Activated T-helper 1 cell treated with anti-CD3 and anti-CD28 coated beads, Interleukin-12 subunit alpha, Interleukin-12 subunit beta, Interleukin-2, Interleukin-4 antibody, amounts not matched to agents 30 ng/mL and 10 ng/mL and 1 ng/mL, durations not matched to agents 14 hours and 24 hours and 36 hours (primary cell): ENCODE results near the gene TOR2A. TPM values are rescaled to one million over a fixed set of nuclear protein-coding genes. Genes with fewer than 3 reads are reported as not detected.
A peak's percentile ranks its signal among the peaks of the same experiment; 100 is the strongest.
"Not testable (repeated sequence)": the region's sequence is repeated elsewhere in the genome, so short reads cannot be mapped to it uniquely, and the experiment has no call there.

Experiments used
- DNase-seq: peaks from one replicate; pipeline ENCODE4 v3.0.0; 2021; ENCODE audit warnings: low spot score
- H3K27ac Mint-ChIP-seq: one replicate; pipeline ENCODE4 v1.8.0; 2021; ENCODE audit warnings: mild to moderate bottlenecking, mixed read lengths
- H3K27me3 Mint-ChIP-seq: one replicate; pipeline ENCODE4 v1.8.0; 2022; ENCODE audit warnings: mild to moderate bottlenecking, moderate library complexity, mixed read lengths; ENCODE audit not compliant: insufficient read depth
- H3K36me3 Mint-ChIP-seq: one replicate; pipeline ENCODE4 v1.8.0; 2021; ENCODE audit warnings: low read depth, mixed read lengths
- H3K4me1 Mint-ChIP-seq: one replicate; pipeline ENCODE4 v1.8.0; 2021; ENCODE audit warnings: low read depth, mixed read lengths
- H3K4me3 Mint-ChIP-seq: one replicate; pipeline ENCODE4 v1.8.0; 2021; ENCODE audit warnings: mild to moderate bottlenecking, moderate library complexity, mixed read lengths
- H3K9me3 Mint-ChIP-seq: one replicate; pipeline ENCODE4 v1.8.0; 2021; ENCODE audit warnings: mixed read lengths
- intact Hi-C: fragments of 100-400 bp; cut with micrococcal nuclease; formaldehyde crosslinking; loops from one replicate; pipeline ENCODE4 v1.15.1; 2024
- total RNA-seq: library from RNA; stranded (reverse); gene quantifications from 2 replicates; pipeline ENCODE4 v1.2.3, GENCODE V29; 2022

TOR2A gene
- total RNA-seq, 1 donor from 2014 or later: 18.9 TPM

DNA sequence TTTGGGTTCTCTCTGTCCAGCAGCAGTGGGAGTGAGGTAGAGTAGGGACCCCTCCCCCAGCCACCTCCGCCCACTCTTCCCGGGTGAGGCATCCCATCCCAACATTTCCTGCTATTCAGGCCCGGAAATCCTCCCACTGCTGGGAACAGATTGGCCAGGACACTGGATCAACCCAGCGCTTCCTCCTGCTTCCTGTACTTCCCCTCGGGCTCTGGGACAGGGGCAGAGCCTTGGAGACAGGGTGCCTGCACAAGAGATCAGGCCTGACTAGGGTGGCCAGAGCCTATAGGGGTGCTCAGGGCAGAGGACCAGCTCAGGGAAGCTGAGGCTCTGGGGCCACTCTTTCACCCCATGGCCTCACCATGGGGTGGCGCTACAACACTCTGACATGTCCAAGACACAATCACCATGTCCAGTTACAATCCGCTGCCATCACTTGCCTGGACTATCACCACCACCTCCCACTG is 28.9 kb upstream of the TOR2A start:
- no peak for DNase-seq
- intact Hi-C loops: no loop called here
- Mint-ChIP-seq H3K4me3 (no peak overlapping the region), H3K36me3 (peaks cover 48% of the 10 kb centered on the region), H3K4me1 (peaks cover 59% of the 10 kb centered on the region), H3K27ac (peak overlapping the region; percentile 79), H3K27me3 (no peaks in the 10 kb centered on the region), H3K9me3 (no peaks in the 10 kb centered on the region)

DNA sequence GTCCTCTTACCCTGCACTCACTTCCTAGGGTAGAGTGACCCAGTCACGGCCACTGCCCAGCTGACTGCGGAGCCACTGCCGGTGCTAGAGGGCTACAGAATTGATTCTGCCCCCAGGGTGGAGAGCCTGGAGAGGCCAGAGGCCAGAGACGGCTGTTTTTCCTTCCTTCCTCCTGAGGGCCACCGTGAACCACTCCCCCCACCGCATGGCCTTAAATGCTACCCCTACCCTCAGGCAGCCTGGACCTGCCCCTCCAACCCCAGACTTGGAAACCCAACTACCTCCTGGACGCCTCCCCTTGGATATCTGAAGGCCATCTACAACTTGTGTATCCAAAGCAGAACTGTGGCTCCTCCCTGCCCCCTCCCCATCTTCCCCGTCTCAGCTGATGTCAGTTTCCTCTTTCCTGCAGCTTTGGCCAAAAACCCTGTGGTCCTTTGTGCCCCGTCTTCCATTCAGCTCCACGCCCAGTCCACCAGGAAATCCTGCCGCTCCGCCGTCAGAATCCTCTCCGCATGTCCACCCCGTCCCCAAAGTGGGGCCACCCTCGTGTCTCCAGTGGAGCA is 27.1 kb upstream of the TOR2A start:
- Mint-ChIP-seq H3K4me3 (no peak overlapping the region), H3K36me3 (peaks cover 46% of the 10 kb centered on the region), H3K4me1 (peaks cover 51% of the 10 kb centered on the region), H3K9me3 (no peaks in the 10 kb centered on the region), H3K27me3 (no peaks in the 10 kb centered on the region), H3K27ac (peak overlapping the region; percentile 58)
- DNase-seq: no peak
- intact Hi-C loops: no loop called here

DNA sequence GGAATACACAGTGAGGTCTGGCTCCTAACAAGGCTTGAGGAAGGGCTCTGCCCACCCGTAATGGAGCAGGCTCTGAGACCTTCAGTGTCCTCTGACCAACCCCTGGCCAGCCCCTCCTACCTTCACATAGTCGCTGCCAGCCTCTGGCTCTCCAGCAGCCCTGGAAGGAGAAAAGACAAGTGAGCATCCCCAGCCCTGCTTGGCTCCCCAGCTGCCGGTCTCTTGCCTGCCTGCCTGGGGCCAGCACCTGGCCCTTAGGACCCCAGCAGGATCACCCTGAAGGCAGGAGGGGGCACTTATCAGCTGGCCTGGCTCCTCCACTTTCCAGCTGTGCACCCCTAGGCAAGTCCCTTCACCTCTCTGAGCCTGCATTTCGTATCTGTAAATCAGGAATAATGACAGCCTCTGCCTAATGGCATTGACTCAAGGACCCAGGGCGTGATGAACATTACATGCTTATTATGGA is 26.4 kb upstream of the TOR2A start:
- Mint-ChIP-seq H3K27ac (no peak overlapping the region), H3K9me3 (no peaks in the 10 kb centered on the region), H3K4me1 (peaks cover 44% of the 10 kb centered on the region), H3K36me3 (peaks cover 41% of the 10 kb centered on the region), H3K27me3 (no peaks in the 10 kb centered on the region), H3K4me3 (no peak overlapping the region)
- DNase-seq: no peak
- intact Hi-C loops: no loop called here

DNA sequence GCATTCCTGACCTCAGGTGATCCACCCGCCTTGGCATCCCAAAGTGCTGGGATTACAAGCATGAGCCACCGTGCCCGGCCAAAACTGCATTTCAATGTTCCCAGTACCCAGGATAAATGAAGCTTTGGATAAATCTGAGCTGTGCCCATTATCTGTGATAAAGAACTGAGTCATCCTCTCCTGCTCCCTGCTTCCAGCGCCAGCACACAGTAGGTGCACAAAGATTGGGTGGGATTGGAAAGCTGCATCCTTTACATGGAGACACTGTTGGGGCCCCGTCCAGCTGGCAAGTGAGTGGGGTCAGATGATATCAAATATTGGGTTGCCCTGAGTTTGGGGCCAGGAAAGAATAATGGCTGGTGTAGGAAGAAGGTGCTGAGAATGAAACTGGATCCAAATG is 26.0 kb upstream of the TOR2A start:
- intact Hi-C loops: no loop called here
- Mint-ChIP-seq H3K4me3 (no peak overlapping the region), H3K27ac (peak overlapping the region; percentile 21)

DNA sequence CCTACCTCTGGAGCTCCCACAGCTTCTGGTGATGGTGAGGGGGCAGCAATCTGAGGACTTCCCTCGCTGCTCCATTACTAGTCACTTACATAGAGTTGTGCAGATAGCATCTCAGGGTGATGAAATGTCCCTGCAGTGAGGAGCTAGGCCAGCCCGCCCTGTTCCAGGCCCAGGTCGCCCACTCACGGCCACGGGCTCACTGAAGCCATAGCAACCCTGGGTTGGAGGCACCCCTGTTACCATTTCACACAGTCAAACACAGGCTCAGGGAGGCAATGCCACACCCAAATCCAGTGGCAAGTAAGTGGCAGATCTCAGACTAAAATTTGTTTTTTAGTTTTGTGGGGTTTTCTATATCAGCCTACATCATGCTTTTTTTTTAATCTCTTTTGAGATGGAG is 23.7 kb upstream of the TOR2A start:
- no peaks in the 10 kb centered on the region for H3K9me3 Mint-ChIP-seq
- H3K4me1 Mint-ChIP-seq: peaks cover 21% of the 10 kb centered on the region
- peak overlapping the region; percentile 41 for H3K27ac Mint-ChIP-seq
- intact Hi-C loops: no loop called here
- no peaks in the 10 kb centered on the region for H3K27me3 Mint-ChIP-seq
- peaks cover 20% of the 10 kb centered on the region for H3K36me3 Mint-ChIP-seq
- no peak overlapping the region for H3K4me3 Mint-ChIP-seq
- no peak for DNase-seq

More for the DNA sequence above, 26.0 kb upstream of the TOR2A start:
- peaks cover 37% of the 10 kb centered on the region for H3K36me3 Mint-ChIP-seq
- no peaks in the 10 kb centered on the region for H3K9me3 Mint-ChIP-seq
- H3K27me3 Mint-ChIP-seq: no peaks in the 10 kb centered on the region
- peaks cover 39% of the 10 kb centered on the region for H3K4me1 Mint-ChIP-seq
- no peak for DNase-seq

DNA sequence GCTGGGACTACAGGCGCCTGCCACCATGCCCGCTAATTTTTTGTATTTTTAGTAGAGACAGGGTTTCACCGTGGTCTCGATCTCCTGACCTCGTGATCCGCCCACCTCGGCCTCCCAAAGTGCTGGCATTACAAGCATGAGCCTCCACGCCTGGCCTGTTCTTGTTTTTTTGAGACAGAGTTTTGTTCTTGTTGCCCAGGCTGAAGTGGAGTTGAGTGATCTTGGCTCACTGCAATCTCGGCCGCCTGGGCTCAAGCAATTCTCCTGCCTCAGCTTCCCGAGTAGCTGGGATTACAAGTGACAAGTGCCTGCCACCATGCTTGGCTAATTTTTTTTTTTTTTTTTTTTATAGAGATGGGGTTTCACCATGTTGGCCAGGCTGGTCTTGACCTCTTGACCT is 21.7 kb upstream of the TOR2A start:
- H3K4me3 Mint-ChIP-seq, H3K4me1 Mint-ChIP-seq, DNase-seq, intact Hi-C loops, H3K27me3 Mint-ChIP-seq, H3K27ac Mint-ChIP-seq, H3K9me3 Mint-ChIP-seq, H3K36me3 Mint-ChIP-seq: not testable (repeated sequence)

DNA sequence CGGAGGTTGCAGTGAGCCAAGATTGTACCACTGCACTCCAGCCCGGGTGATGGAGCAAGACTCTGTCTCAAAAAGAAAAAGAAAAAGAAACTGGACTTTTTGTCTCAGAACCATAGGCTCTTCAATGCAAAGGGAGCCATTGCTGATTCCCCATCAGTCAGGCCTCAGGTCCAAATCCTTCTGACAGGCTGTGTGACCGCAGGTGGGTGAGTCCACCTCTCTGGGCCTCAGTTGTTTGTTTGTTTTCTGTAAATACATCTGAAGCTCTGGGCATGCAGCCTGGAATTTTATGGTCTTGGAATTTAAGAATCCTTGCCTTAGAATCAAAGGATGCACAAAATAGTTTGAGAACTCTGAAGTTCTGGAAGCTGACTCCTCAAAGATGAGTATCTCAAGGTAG is 21.1 kb upstream of the TOR2A start:
- Mint-ChIP-seq H3K9me3 (no peaks in the 10 kb centered on the region), H3K27ac (no peak overlapping the region), H3K4me1 (peaks cover 6% of the 10 kb centered on the region)

DNA sequence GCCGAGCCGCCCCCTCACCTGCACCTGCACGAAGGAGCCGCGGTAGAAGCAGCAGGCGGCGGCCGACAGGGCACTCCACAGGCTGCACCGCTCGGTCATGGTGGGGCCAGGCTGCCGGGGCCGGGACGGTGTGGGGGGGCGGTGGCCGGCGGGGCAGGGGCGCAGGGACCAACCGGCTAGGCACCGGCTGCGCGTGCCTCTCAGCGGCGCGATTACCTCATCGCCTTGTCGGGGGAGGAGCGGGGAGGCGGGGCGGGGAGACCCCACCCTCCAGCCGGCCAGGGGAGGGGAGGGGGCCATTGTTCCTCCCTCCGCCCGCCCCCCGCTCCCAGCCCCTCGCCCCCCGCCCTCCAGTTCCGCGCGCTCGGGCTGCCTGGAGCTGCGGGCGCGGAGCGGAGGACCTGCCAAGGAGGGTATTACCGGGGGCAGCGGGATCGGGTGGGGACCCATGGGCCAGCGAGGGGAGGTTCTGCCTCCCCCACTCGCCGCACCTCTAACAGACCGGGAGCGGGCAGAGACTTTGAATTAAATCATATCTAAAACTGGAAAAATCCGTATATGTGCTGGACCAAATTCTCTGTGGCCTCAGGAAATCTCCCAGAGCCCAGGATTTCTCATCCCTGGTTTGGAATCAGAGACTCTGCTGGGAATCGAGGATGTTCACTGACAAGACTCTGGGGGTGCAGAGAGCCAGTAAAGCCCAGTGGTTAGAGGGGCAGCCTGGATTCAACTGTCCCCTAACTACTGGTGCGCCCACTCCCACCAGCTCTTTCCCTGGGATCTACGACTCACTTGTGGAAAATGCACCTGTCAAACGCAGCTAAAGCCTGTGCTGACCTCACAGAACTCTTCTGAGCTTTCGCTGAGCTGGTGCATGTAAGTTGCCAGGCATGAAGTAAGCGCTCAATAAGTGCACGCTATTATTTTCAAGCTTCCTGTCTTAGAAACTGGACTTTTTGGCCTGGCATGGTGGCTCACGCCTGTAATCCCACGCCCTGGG is 20.3 kb upstream of the TOR2A start:
- H3K27me3 Mint-ChIP-seq: no peaks in the 10 kb centered on the region
- no peak overlapping the region for H3K4me3 Mint-ChIP-seq
- H3K27ac Mint-ChIP-seq: no peak overlapping the region
- peaks cover 17% of the 10 kb centered on the region for H3K36me3 Mint-ChIP-seq
- intact Hi-C loops: no loop called here
- DNase-seq: no peak
- no peaks in the 10 kb centered on the region for H3K9me3 Mint-ChIP-seq
- peaks cover 6% of the 10 kb centered on the region for H3K4me1 Mint-ChIP-seq

More for the DNA sequence above, 21.1 kb upstream of the TOR2A start:
- DNase-seq: no peak
- intact Hi-C loops: no loop called here
- Mint-ChIP-seq H3K4me3 (no peak overlapping the region), H3K27me3 (no peaks in the 10 kb centered on the region), H3K36me3 (peaks cover 14% of the 10 kb centered on the region)

DNA sequence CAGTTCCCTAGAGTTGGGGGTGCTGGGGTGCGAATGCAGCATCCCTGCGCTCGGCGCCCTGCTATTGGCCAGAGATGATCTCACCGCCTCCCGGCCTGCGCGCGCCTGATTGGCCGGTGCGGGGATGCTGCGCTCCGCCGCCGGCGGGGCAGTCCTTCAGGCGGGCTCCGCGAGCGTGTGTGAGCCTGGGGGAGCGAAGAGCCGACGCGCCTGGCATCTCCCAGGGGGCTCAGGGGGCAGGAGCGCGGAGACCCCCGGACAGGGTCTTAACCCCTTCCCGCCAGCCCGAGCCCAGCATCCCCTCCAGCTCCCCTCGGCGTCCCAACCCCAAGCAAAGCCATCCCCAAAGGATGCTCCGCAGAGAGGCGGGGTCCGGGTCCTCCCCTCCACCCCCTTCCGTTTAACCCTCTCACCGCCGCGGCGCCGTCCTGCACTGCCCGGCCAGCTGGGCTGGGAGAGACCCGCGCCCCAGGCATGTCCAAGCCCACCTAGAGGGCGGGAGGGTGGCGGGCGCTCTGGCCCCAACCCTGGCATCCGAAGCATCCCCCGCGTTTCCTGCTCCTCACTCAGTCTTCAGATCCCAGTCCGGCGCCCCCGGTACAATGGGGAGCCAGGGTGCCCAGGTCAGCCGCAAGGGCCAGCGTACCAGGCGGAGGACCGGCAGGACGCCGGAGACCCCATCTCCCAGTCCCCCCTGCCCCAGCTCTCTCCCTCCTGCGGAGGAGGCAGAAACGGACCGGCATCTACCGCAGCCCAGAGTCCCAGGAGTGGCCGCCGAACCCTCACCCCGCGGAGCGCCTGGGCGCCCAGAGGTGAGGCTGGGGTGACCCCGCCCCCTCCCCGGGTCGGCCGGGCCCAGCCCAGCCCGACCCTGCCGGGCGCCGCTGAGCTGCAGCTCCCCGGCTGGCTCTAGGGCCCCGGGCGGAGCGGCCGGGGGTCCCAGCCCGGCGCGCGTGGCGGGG is 19.3 kb upstream of the TOR2A start:
- H3K27me3 Mint-ChIP-seq: no peaks in the 10 kb centered on the region

DNA sequence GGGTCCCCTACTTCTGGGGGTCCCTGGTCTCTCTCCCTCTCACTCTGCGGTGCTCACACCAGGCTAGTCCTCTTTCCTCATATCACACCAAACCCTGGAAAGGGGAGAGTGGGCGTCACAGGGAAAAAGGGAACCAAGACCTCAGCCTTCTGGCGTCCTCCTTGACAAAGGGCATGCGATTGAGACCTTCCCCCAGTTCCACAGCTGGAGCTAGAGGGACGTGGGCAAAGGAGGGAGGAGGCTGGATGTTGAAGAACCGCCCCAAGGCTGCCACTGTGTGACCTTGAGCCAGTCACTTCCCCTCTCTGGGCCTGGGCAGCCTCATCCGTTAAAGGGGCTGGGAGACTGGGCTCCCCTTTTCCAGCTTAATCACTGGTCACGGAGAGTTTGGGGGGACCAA is 18.5 kb upstream of the TOR2A start:
- Mint-ChIP-seq H3K27ac (no peak overlapping the region), H3K9me3 (no peaks in the 10 kb centered on the region), H3K4me3 (no peak overlapping the region), H3K4me1 (peaks cover 3% of the 10 kb centered on the region), H3K27me3 (no peaks in the 10 kb centered on the region), H3K36me3 (peaks cover 19% of the 10 kb centered on the region)
- DNase-seq: no peak
- intact Hi-C loops: no loop called here

More for the DNA sequence above, 19.3 kb upstream of the TOR2A start:
- no peaks in the 10 kb centered on the region for H3K9me3 Mint-ChIP-seq
- H3K4me1 Mint-ChIP-seq: peaks cover 6% of the 10 kb centered on the region
- peaks cover 20% of the 10 kb centered on the region for H3K36me3 Mint-ChIP-seq
- H3K4me3 Mint-ChIP-seq: no peak overlapping the region
- intact Hi-C loops: no loop called here
- DNase-seq: no peak
- no peak overlapping the region for H3K27ac Mint-ChIP-seq

DNA sequence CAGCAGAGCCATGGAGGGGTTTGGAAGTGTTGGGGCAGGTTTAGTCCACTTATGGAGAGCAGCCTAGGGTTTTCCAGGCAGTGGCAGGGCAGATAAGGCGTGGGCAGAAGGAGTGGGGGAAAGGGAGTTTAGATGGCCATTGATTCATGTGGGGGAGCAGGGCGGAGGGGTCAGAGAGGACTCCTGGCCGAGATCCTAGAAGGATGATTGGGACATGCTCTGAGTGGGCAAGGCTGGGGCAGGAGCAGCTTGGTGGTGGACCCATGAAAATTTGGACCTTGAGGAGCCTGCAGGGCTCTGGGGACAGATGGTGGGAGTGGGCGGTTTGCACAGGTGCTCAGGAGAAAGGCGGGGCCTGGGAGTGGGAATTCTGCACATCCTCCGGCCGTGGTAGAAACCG is 18.1 kb upstream of the TOR2A start:
- H3K9me3 Mint-ChIP-seq: no peaks in the 10 kb centered on the region
- H3K4me3 Mint-ChIP-seq: no peak overlapping the region
- peaks cover 19% of the 10 kb centered on the region for H3K36me3 Mint-ChIP-seq
- H3K27ac Mint-ChIP-seq: no peak overlapping the region
- H3K27me3 Mint-ChIP-seq: no peaks in the 10 kb centered on the region
- H3K4me1 Mint-ChIP-seq: no peaks in the 10 kb centered on the region
- intact Hi-C loops: no loop called here
- DNase-seq: no peak

DNA sequence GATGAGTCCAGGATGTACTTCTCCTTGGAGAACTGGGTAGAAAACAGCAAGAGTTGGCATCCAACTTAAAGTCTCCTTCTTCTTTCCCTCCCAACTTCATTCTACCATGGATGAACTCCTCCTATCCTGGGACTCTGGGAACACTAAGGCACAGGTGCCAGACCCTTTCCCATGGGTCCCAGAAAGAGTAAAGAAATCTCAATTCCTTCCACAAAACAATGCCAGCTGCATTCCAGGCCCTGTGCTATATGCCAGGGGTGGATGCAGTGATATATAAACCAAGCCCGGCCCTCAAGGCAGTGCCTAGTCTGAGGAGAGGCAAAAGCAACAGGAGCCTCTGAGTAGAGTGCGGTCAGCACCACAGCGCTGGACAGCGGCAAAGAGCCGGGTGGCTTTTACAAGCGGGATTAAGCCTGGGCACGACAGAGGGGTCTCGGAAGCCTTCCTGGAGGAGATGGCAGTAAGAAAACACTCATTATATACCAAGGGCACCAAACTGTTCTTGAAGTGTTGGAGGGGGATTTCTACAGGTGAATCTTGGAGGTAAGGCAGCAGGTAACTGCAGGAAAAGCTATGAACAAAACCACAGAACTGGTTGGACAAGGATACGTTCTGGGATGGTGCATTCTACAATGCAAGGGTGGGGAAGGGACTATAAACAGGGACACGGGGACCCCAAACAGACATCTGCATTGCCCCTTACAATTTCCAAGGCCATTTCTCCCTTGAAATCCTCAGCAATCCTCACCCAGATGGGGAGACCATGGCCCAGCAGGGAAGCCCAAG is 16.4 kb upstream of the TOR2A start:
- Mint-ChIP-seq H3K27me3 (no peaks in the 10 kb centered on the region), H3K36me3 (peaks cover 30% of the 10 kb centered on the region)

More for the DNA sequence above, 16.4 kb upstream of the TOR2A start:
- Mint-ChIP-seq H3K4me3 (no peak overlapping the region), H3K9me3 (no peaks in the 10 kb centered on the region), H3K4me1 (no peaks in the 10 kb centered on the region), H3K27ac (no peak overlapping the region)
- no peak for DNase-seq
- intact Hi-C loops: no loop called here
